Choroid plexus epithelial cell (primary cell): ENCODE results near the gene CRADD.

ENCODE experiments used
- DNase-seq: peaks from one replicate; pipeline ENCODE4 v3.0.0-alpha.2; 2010; ENCODE audit warnings: low read depth
- H3K4me3 ChIP-seq: 2 replicates; pipeline ENCODE4 v1.5.1; 2011; ENCODE audit warnings: low read depth, mild to moderate bottlenecking, control low read depth, low read length, moderate library complexity
- TF ChIP-seq, protein P1 (sequence below): conservative IDR thresholded peaks from 2 replicates; pipeline ENCODE4 v1.5.1; 2011; ENCODE audit warnings: low read depth, mild to moderate bottlenecking, control low read depth, inconsistent platforms, low read length, moderate library complexity

CRADD gene

DNA sequence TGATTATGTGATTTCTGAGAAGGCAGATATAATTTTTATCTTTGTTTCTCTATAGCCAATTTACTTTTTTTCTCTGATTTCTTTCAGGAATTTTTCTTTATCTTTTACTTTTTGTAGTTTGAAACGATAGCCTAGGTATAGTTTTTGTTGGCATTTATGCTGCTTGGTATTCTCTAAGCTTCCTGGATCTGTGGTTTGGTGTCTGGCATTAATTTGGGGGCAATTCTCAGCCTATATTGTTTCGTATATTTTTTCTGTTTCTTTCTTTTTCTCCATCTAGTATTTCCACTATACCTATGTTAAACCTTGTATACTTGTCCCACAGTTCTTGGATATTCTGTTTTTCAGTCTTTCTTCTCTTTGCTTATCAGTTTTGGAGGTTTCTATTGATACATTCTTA is 45.0 kb downstream of the CRADD start:
- TF ChIP-seq, protein P1, sequence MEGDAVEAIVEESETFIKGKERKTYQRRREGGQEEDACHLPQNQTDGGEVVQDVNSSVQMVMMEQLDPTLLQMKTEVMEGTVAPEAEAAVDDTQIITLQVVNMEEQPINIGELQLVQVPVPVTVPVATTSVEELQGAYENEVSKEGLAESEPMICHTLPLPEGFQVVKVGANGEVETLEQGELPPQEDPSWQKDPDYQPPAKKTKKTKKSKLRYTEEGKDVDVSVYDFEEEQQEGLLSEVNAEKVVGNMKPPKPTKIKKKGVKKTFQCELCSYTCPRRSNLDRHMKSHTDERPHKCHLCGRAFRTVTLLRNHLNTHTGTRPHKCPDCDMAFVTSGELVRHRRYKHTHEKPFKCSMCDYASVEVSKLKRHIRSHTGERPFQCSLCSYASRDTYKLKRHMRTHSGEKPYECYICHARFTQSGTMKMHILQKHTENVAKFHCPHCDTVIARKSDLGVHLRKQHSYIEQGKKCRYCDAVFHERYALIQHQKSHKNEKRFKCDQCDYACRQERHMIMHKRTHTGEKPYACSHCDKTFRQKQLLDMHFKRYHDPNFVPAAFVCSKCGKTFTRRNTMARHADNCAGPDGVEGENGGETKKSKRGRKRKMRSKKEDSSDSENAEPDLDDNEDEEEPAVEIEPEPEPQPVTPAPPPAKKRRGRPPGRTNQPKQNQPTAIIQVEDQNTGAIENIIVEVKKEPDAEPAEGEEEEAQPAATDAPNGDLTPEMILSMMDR = no peak
- no peak for DNase-seq
- H3K4me3 ChIP-seq = no peak overlapping the region

DNA sequence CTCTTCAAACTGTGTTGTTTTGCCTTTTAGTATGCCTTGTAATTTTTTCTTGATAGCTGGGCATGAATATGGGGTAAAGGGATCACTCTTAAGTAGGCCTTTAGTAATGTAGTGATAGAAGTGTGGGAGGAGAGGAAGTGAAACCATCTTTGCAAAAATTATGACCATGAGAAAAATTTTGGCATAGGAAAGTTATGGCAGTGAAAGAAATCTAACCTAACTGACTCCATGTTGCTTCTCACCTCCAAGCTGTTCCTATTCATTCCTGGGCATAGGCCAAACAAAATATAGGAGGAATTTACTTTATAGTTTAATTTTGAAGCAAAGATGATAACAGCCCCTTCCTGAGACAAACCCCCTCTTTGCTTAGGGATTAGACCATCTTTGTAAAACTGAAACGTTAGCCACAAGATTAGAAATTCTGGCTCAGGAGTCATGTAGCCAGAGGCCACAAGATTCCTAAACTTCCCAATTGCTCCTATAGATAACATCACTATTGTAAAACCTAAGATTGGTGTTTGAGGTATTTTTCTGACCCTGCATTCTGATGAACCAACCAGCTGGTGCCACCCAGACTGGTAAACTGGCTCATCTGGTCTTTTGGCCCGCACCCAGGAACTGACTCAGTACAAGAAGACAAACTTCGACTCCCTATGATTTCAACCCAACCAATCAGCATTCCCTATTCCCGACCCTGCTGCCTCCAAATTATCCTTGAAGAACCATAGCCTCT is 45.8 kb downstream of the CRADD start:
- TF ChIP-seq, protein P1 = no peak
- DNase-seq = no peak
- no peak overlapping the region for H3K4me3 ChIP-seq

DNA sequence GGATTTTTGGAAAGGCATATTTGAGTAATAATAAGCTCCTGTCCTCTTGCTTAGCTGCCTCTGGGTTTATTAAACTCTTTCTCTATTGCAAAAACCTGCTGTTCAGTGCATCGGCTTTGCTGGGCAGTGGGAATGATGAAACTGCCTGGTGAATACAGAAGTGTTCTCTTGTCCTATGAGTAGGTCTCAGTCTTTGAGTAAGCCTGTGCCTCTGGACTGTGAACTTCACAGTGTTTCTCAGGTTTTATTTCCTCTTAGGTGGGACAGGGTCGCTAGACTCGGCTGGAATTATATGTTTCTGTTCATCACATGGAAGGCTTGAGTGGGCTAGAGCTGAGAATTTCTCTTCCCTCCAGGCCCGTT is 46.4 kb downstream of the CRADD start:
- H3K4me3 ChIP-seq = no peak overlapping the region
- TF ChIP-seq, protein P1 = no peak
- DNase-seq = no peak

DNA sequence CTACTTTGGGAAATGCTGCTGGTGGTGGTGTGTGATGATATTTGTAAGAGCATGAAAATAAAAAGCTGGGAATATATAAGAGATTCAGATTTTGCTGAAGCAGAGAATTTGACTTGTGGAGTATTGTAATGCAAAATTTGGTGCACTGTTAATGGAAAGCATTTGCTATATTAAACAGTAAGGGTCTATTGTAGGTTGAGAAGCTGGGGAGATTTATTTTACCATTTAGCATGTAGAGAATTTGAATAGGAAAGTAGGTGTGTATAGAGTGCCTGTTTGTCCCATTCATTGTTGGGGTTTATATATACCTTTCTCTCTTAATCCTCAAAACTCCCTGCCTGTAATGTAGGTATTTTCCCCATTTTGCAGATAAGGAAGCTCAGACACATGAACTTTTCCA is 48.4 kb downstream of the CRADD start:
- no peak overlapping the region for H3K4me3 ChIP-seq
- TF ChIP-seq, protein P1 = no peak
- DNase-seq = no peak

DNA sequence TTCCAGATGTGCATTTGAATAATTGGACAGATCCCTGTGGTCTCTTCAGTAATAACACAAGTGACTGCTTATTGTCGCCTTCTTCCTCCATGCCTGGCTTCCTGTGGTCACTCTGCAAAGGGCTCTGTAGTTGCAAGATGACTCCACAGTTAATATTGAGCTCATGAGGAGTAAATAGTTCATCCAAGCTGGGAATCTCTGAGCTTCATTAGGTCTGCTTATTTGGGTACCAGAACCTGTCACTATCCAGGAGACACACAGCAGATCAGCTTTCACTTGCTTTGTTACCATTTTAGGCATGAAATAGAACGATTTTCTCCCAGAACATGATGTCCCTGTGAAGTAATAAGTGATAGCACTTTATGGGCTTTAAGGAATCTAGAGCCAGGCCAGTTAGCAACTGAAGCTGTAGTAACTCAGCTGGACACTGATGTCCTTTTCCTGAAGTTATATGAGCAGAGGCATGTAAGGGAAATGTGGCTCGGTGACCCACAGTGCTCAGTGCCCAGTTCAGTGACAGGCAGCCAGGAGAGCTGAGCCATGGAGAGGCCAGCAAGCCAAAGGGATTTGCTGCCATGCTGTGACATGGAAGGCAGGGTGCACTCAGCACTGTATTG is 50.1 kb downstream of the CRADD start:
- no peak for DNase-seq
- no peak overlapping the region for H3K4me3 ChIP-seq

DNA sequence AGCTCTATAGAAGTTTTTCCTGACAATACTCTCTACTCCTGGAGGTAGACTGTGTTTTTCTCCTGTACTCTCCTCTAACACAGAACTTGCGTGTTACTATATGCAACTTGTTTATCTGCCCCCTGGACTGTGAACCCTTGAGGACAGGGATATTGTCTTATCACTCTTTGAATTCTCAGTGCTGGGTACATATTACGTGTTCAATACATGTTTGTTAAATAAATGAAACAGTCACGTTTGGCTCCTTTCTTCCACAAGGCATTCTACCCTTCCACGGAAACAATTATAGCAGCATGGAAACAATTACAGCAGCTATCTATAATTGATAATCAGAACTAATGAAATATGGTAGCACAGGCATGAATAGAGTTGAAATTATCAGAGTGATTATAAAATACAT is 50.7 kb downstream of the CRADD start:
- no peak for DNase-seq
- no peak overlapping the region for H3K4me3 ChIP-seq
- TF ChIP-seq, protein P1 = no peak

More for the DNA sequence above, 50.1 kb downstream of the CRADD start:
- TF ChIP-seq, protein P1 = no peak

DNA sequence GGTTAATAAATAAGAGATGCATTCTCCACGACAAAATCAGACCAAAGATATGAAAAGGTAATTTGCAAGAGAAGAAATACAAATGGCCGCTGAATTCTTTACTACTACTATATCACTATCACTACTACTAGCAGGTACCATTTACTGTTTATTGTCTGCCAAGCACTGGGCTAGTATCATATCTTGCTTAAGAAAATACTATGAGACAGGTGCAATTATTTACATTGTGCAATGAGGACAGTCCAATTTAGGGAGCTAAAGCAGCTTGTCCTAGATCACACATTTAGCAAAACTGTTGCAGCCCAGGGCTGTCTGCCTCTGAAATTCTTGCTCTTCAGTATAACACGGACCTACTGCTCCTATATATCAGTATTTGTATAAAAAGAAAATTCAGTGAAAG is 52.8 kb downstream of the CRADD start:
- H3K4me3 ChIP-seq = no peak overlapping the region
- no peak for DNase-seq
- TF ChIP-seq, protein P1 = no peak
